WTC11 (cell line): Measurements from ENCODE around the gene MYPOP. TPM values are rescaled to one million over a fixed set of nuclear protein-coding genes. Genes with fewer than 3 reads are reported as not detected.
A peak's percentile ranks its signal among the peaks of the same experiment; 100 is the strongest.

ENCODE experiments used
- ATAC-seq: fragments of 200-7000 bp; cut with Tn5 transposase; 2 replicates; pipeline ENCODE4 v1.10.0; 2021; ENCODE audit warnings: mild to moderate bottlenecking, moderate library complexity
- CTCF ChIA-PET: fragments of 300-600 bp; sonication (Branson Sonifier 250); formaldehyde crosslinking; loops from one replicate; lab custom pipeline; 2021; ENCODE audit warnings: antibody characterized with exemption; lab: Charles Lee
- POLR2A ChIA-PET: fragments of 350-600 bp; sonication (Branson Sonifier 250); formaldehyde crosslinking; loops from one replicate; lab custom pipeline; 2021; ENCODE audit warnings: antibody characterized with exemption; lab: Charles Lee
- DNase-seq: peaks from one replicate; pipeline ENCODE4 v3.0.0; 2021; ENCODE audit warnings: low spot score
- H3K27ac Mint-ChIP-seq: 2 replicates; pipeline ENCODE4 v1.8.0; 2021; ENCODE audit warnings: mixed read lengths
- H3K27me3 Mint-ChIP-seq: 2 replicates; pipeline ENCODE4 v1.8.0; 2021; ENCODE audit warnings: low read depth, mild to moderate bottlenecking, moderate library complexity, mixed read lengths
- H3K36me3 Mint-ChIP-seq: 2 replicates; pipeline ENCODE4 v1.8.0; 2021; ENCODE audit warnings: mixed read lengths
- H3K4me1 Mint-ChIP-seq: 2 replicates; pipeline ENCODE4 v1.8.0; 2022; ENCODE audit warnings: mixed read lengths
- H3K4me3 Mint-ChIP-seq: 2 replicates; pipeline ENCODE4 v1.8.0; 2021; ENCODE audit warnings: mild to moderate bottlenecking, moderate library complexity, mixed read lengths
- H3K9me3 Mint-ChIP-seq: 2 replicates; pipeline ENCODE4 v1.8.0; 2021; ENCODE audit warnings: mixed read lengths
- ATF2 ChIP-seq: sonication (generic); formaldehyde crosslinking; IDR thresholded peaks from 2 replicates; pipeline ENCODE4 v1.8.1; 2022; ENCODE audit warnings: low read depth, missing genetic modification reagents, borderline replicate concordance
- ELF4 ChIP-seq: sonication (generic); formaldehyde crosslinking; IDR thresholded peaks from 2 replicates; pipeline ENCODE4 v1.8.1; 2022; ENCODE audit warnings: low read depth, mild to moderate bottlenecking, moderate library complexity, missing genetic modification reagents
- FOXP1 ChIP-seq: sonication (generic); formaldehyde crosslinking; IDR thresholded peaks from 2 replicates; pipeline ENCODE4 v1.8.0; 2022; ENCODE audit warnings: missing genetic modification reagents, mild to moderate bottlenecking, moderate library complexity, borderline replicate concordance
- GTF2I ChIP-seq: fragments of 250-450 bp; sonication (Bioruptor Pico); conservative IDR thresholded peaks from 2 replicates; pipeline ENCODE4 v1.4.0; 2021; ENCODE audit warnings: mild to moderate bottlenecking
- HMGA2 ChIP-seq: fragments of 250-450 bp; sonication (Bioruptor Pico); IDR thresholded peaks from 2 replicates; pipeline ENCODE4 v1.4.0; 2021; ENCODE audit warnings: mild to moderate bottlenecking, moderate library complexity
- RELA ChIP-seq: sonication (generic); formaldehyde crosslinking; IDR thresholded peaks from 2 replicates; pipeline ENCODE4 v1.8.1; 2022; ENCODE audit warnings: missing genetic modification reagents, mild to moderate bottlenecking, borderline replicate concordance
- SMAD4 ChIP-seq: sonication (generic); formaldehyde crosslinking; IDR thresholded peaks from 2 replicates; pipeline ENCODE4 v1.8.0; 2022; ENCODE audit warnings: mild to moderate bottlenecking, missing genetic modification reagents
- TEAD4 ChIP-seq: sonication (generic); formaldehyde crosslinking; IDR thresholded peaks from 2 replicates; pipeline ENCODE4 v1.8.0; 2022; ENCODE audit warnings: mild to moderate bottlenecking, missing genetic modification reagents
- TP53 ChIP-seq: sonication (generic); formaldehyde crosslinking; IDR thresholded peaks from 2 replicates; pipeline ENCODE4 v1.8.1; 2023; ENCODE audit warnings: mild to moderate bottlenecking, missing genetic modification reagents
- USF2 ChIP-seq: sonication (generic); formaldehyde crosslinking; IDR thresholded peaks from 2 replicates; pipeline ENCODE4 v1.8.1; 2023; ENCODE audit warnings: mild to moderate bottlenecking, missing genetic modification reagents, moderate library complexity
- ZMAT4 ChIP-seq: fragments of 250-450 bp; sonication (Bioruptor Pico); IDR thresholded peaks from 2 replicates; pipeline ENCODE4 v1.9.0; 2021; ENCODE audit warnings: mild to moderate bottlenecking
- ZNF121 ChIP-seq: sonication (generic); formaldehyde crosslinking; IDR thresholded peaks from 2 replicates; pipeline ENCODE4 v1.8.0; 2023; ENCODE audit warnings: missing genetic modification reagents
- ZNF138 ChIP-seq: sonication (generic); formaldehyde crosslinking; conservative IDR thresholded peaks from 2 replicates; pipeline ENCODE4 v1.8.1; 2022; ENCODE audit warnings: mild to moderate bottlenecking, moderate library complexity, missing genetic modification reagents
- ZNF396 ChIP-seq: fragments of 250-450 bp; sonication (Bioruptor Pico); IDR thresholded peaks from 2 replicates; pipeline ENCODE4 v1.8.0; 2021; ENCODE audit warnings: mild to moderate bottlenecking, moderate library complexity, borderline replicate concordance
- ZNF425 ChIP-seq: fragments of 250-450 bp; sonication (Bioruptor Pico); conservative IDR thresholded peaks from 2 replicates; pipeline ENCODE4 v1.9.0; 2021; ENCODE audit warnings: mild to moderate bottlenecking
- total RNA-seq: library from RNA; stranded (reverse); gene quantifications from 3 replicates; pipeline ENCODE4 v1.2.3, GENCODE V29; 2021
- TF ChIP-seq, protein P1 (sequence below): sonication (generic); formaldehyde crosslinking; conservative IDR thresholded peaks from 2 replicates; pipeline ENCODE4 v1.8.1; 2023; ENCODE audit warnings: mild to moderate bottlenecking, low read depth, missing genetic modification reagents, moderate library complexity
- TF ChIP-seq, protein P2 (sequence below): sonication (generic); formaldehyde crosslinking; IDR thresholded peaks from 2 replicates; pipeline ENCODE4 v1.8.0; 2022; ENCODE audit warnings: mild to moderate bottlenecking, missing genetic modification reagents

MYPOP gene
- total RNA-seq, 1 experiment from 2014 or later: 13.6 TPM

GRCh38 chr19:45862271-45862563 is 40.2 kb downstream of the MYPOP start:
- Mint-ChIP-seq H3K4me3 (peak overlapping the region; percentile 89), H3K27me3 (no peaks in the 10 kb centered on the region), H3K36me3 (peaks cover 14% of the 10 kb centered on the region), H3K27ac (peak overlapping the region; percentile 99), H3K9me3 (no peaks in the 10 kb centered on the region), H3K4me1 (peaks cover 35% of the 10 kb centered on the region)
- CTCF ChIA-PET: interaction anchor here (1.4 to 4.9 kb wide), 4 partner anchors 45 to 215 kb away, joined by 5 to 86 read pairs (median 20); partner anchors contain the start of genes QPCTL and SNRPD2
- DNase-seq (no peak), ATAC-seq (no peak)
- POLR2A ChIA-PET: interaction anchor here (3.1 kb wide), 2 partner anchors 24 to 46 kb away, joined by 16 to 31 read pairs; partner anchors contain the start of genes IRF2BP1 and RSPH6A
- TF ChIP-seq ZNF138 (CRISPR knock-in tag): no peak
- TF ChIP-seq, protein P1, sequence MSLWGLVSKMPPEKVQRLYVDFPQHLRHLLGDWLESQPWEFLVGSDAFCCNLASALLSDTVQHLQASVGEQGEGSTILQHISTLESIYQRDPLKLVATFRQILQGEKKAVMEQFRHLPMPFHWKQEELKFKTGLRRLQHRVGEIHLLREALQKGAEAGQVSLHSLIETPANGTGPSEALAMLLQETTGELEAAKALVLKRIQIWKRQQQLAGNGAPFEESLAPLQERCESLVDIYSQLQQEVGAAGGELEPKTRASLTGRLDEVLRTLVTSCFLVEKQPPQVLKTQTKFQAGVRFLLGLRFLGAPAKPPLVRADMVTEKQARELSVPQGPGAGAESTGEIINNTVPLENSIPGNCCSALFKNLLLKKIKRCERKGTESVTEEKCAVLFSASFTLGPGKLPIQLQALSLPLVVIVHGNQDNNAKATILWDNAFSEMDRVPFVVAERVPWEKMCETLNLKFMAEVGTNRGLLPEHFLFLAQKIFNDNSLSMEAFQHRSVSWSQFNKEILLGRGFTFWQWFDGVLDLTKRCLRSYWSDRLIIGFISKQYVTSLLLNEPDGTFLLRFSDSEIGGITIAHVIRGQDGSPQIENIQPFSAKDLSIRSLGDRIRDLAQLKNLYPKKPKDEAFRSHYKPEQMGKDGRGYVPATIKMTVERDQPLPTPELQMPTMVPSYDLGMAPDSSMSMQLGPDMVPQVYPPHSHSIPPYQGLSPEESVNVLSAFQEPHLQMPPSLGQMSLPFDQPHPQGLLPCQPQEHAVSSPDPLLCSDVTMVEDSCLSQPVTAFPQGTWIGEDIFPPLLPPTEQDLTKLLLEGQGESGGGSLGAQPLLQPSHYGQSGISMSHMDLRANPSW (CRISPR knock-in tag): no peak
- TF ChIP-seq ATF2 (CRISPR knock-in tag): no peak
- TF ChIP-seq, protein P2, sequence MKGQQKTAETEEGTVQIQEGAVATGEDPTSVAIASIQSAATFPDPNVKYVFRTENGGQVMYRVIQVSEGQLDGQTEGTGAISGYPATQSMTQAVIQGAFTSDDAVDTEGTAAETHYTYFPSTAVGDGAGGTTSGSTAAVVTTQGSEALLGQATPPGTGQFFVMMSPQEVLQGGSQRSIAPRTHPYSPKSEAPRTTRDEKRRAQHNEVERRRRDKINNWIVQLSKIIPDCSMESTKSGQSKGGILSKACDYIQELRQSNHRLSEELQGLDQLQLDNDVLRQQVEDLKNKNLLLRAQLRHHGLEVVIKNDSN (CRISPR knock-in tag): peak; percentile 68; the same call in 1 of the 2 replicates
- TF ChIP-seq GTF2I: no peak
- TF ChIP-seq TP53 (CRISPR knock-in tag): no peak
- no peak for TF ChIP-seq ZNF121 (CRISPR knock-in tag)
- peak; percentile 68; the same call in 1 of the 2 replicates for TF ChIP-seq USF2 (CRISPR knock-in tag)

DNA sequence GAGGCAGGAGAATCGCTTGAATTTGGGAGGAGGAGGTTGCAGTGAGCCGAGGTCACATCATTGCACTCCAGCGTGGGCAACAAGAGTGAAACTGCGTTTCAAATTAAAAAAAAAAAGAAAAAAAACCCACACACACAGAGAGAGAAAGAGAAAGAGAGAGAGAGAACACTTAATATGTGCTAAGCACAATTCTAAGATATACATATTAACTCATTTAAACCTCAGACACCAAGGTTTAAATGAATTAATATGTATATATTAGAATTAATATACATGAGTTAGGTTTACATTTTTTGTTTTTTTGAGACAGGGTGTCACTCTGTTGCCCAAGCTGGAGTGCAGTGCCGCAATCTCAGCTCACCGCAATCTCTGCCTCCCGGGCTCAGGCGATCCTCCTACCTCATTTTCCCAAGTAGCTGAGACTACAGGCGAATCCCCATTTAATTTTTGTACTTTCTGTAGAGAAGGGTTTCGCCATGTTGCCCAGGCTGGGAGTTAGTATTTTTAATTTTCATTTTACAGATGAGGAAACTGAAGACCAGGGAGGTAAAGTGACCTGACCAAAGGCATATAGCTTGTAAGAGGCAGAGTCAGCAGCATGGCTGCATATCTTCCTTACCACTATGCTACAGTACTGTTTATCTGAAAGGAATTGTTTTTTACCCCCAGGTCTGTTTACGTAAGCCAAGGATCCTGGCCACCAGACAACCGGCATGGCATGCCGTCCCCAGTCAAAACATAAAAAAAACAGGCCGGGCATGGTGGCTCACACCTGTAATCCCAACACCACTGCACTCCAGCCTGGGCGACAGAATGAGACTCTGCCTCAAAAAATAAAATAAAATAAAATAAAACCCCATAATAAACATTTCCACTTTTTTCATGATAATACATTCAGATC is 41.8 kb downstream of the MYPOP start:
- Mint-ChIP-seq H3K27me3 (no peaks in the 10 kb centered on the region), H3K27ac (no peak overlapping the region), H3K36me3 (peaks cover 14% of the 10 kb centered on the region), H3K9me3 (no peaks in the 10 kb centered on the region), H3K4me3 (peak overlapping the region; percentile 89), H3K4me1 (peaks cover 18% of the 10 kb centered on the region)
- ChIA-PET POLR2A (no interaction called here), CTCF (interaction anchor here (4.9 kb wide), 1 partner anchor 44 kb away, joined by 86 read pairs; no protein-coding TSS in a partner anchor)
- DNase-seq (no peak), ATAC-seq (no peak)
- TF ChIP-seq TEAD4 (CRISPR knock-in tag): no peak
- TF ChIP-seq SMAD4 (CRISPR knock-in tag): no peak
- TF ChIP-seq RELA: no peak
- no peak for TF ChIP-seq ZNF425 (CRISPR knock-in tag)
- no peak for TF ChIP-seq ELF4 (CRISPR knock-in tag)
- no peak for TF ChIP-seq TP53 (CRISPR knock-in tag)
- TF ChIP-seq ZNF396 (CRISPR knock-in tag): no peak
- no peak for TF ChIP-seq FOXP1 (CRISPR knock-in tag)
- no peak for TF ChIP-seq ZMAT4 (CRISPR knock-in tag)
- no peak for TF ChIP-seq HMGA2 (CRISPR knock-in tag)
